Body of pancreas (tissue), 4 donors: ENCODE data around the gene ALPK1.

Source experiments
- POLR2A ChIP-seq, 3 donors: fragments of 450-650 bp; IDR thresholded peaks; one replicate each; pipeline ENCODE4 v1.6.1; 2016; ENCODE audit warnings: antibody characterized with exemption in 3 of 3, mild to moderate bottlenecking in 2 of 3
- TF ChIP-seq, protein P1 (sequence below), 7 experiments: fragments of 450-650 bp in 4 of 7; fragments of 200-600 bp in 3 of 7; sonication (generic) in 3 of 7; IDR thresholded peaks; one replicate each; pipeline ENCODE4 v1.5.1; 2016 to 2019; ENCODE audit warnings: antibody characterized with exemption in 7 of 7

GRCh38 chr4:112361181-112361791 is 64.1 kb downstream of the ALPK1 start:
- TF ChIP-seq POLR2A (IDR thresholded peaks at IDR 0.05) = no peak
- TF ChIP-seq, protein P1, sequence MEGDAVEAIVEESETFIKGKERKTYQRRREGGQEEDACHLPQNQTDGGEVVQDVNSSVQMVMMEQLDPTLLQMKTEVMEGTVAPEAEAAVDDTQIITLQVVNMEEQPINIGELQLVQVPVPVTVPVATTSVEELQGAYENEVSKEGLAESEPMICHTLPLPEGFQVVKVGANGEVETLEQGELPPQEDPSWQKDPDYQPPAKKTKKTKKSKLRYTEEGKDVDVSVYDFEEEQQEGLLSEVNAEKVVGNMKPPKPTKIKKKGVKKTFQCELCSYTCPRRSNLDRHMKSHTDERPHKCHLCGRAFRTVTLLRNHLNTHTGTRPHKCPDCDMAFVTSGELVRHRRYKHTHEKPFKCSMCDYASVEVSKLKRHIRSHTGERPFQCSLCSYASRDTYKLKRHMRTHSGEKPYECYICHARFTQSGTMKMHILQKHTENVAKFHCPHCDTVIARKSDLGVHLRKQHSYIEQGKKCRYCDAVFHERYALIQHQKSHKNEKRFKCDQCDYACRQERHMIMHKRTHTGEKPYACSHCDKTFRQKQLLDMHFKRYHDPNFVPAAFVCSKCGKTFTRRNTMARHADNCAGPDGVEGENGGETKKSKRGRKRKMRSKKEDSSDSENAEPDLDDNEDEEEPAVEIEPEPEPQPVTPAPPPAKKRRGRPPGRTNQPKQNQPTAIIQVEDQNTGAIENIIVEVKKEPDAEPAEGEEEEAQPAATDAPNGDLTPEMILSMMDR (IDR thresholded peaks at IDR 0.05) = no peak
